Measurements from ENCODE around the gene NANS.

DNA sequence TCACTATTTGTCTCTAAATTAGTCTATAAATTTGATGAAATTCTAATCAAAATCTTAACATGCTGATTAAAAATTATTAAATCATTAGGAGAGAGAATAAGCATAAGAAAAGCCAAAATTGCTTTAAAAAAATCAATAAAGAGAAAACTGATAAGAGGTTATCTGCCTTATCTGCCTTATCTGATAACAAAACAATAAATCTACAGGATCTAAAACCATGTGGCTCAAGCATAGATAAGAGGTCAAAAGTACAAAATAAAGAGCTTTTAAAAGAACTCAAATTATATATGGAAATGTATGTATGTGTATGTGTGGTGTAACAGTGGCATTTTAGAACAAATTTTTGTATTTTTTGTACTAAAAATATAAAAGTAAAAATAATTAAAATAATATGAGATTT lies 43.9 kb downstream of the NANS start:
- TF ChIP-seq, protein P1, sequence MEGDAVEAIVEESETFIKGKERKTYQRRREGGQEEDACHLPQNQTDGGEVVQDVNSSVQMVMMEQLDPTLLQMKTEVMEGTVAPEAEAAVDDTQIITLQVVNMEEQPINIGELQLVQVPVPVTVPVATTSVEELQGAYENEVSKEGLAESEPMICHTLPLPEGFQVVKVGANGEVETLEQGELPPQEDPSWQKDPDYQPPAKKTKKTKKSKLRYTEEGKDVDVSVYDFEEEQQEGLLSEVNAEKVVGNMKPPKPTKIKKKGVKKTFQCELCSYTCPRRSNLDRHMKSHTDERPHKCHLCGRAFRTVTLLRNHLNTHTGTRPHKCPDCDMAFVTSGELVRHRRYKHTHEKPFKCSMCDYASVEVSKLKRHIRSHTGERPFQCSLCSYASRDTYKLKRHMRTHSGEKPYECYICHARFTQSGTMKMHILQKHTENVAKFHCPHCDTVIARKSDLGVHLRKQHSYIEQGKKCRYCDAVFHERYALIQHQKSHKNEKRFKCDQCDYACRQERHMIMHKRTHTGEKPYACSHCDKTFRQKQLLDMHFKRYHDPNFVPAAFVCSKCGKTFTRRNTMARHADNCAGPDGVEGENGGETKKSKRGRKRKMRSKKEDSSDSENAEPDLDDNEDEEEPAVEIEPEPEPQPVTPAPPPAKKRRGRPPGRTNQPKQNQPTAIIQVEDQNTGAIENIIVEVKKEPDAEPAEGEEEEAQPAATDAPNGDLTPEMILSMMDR (IDR thresholded peaks at IDR 0.05; ENCODE audit: insufficient read depth, low read length), result no peak
- TF ChIP-seq, protein P2, sequence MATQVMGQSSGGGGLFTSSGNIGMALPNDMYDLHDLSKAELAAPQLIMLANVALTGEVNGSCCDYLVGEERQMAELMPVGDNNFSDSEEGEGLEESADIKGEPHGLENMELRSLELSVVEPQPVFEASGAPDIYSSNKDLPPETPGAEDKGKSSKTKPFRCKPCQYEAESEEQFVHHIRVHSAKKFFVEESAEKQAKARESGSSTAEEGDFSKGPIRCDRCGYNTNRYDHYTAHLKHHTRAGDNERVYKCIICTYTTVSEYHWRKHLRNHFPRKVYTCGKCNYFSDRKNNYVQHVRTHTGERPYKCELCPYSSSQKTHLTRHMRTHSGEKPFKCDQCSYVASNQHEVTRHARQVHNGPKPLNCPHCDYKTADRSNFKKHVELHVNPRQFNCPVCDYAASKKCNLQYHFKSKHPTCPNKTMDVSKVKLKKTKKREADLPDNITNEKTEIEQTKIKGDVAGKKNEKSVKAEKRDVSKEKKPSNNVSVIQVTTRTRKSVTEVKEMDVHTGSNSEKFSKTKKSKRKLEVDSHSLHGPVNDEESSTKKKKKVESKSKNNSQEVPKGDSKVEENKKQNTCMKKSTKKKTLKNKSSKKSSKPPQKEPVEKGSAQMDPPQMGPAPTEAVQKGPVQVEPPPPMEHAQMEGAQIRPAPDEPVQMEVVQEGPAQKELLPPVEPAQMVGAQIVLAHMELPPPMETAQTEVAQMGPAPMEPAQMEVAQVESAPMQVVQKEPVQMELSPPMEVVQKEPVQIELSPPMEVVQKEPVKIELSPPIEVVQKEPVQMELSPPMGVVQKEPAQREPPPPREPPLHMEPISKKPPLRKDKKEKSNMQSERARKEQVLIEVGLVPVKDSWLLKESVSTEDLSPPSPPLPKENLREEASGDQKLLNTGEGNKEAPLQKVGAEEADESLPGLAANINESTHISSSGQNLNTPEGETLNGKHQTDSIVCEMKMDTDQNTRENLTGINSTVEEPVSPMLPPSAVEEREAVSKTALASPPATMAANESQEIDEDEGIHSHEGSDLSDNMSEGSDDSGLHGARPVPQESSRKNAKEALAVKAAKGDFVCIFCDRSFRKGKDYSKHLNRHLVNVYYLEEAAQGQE (IDR thresholded peaks at IDR 0.05; ENCODE audit: insufficient replicate concordance, low read depth), result no peak
- TF ChIP-seq POLR2AphosphoS5 (IDR thresholded peaks at IDR 0.05; ENCODE audit: low read depth), result no peak

Measured in HL-60 (cell line).